MM.1S (cell line): ENCODE results near the gene GTF2H1.
A peak's percentile ranks its signal among the peaks of the same experiment; 100 is the strongest.

ENCODE experiments used
- DNase-seq: peaks from one replicate; pipeline ENCODE4 v3.0.0-alpha.2; 2015
- H2AFZ ChIP-seq: fragments of 300-600 bp; sonication (generic); 2 replicates; pipeline ENCODE4 v1.6.0; 2016; ENCODE audit warnings: antibody characterized with exemption, low read length
- H3F3A ChIP-seq: fragments of 300-600 bp; sonication (generic); 2 replicates; pipeline ENCODE4 v1.6.1; 2016; ENCODE audit warnings: mild to moderate bottlenecking, antibody characterized with exemption, low read length, moderate library complexity, mixed read lengths; ENCODE audit not compliant: insufficient read depth
- H3K27ac ChIP-seq: fragments of 300-600 bp; sonication (generic); 2 replicates; pipeline ENCODE4 v1.5.1; 2016; ENCODE audit warnings: mild to moderate bottlenecking, low read length
- H3K27me3 ChIP-seq: fragments of 300-600 bp; sonication (generic); replicated peaks from 2 replicates; pipeline ENCODE4 v1.6.0; 2016; ENCODE audit warnings: low read length; ENCODE audit not compliant: insufficient read depth
- H3K36me3 ChIP-seq: fragments of 300-600 bp; sonication (generic); replicated peaks from 2 replicates; pipeline ENCODE4 v1.6.1; 2016; ENCODE audit warnings: mild to moderate bottlenecking, low read length, mixed read lengths; ENCODE audit not compliant: insufficient read depth
- H3K4me1 ChIP-seq: fragments of 300-600 bp; sonication (generic); 2 replicates; pipeline ENCODE4 v1.6.1; 2016; ENCODE audit warnings: low read length, mixed read lengths
- H3K4me2 ChIP-seq: fragments of 300-600 bp; sonication (generic); 2 replicates; pipeline ENCODE4 v1.6.0; 2016; ENCODE audit warnings: low read depth, low read length
- H3K4me3 ChIP-seq: fragments of 300-600 bp; sonication (generic); 2 replicates; pipeline ENCODE4 v1.5.1; 2016; ENCODE audit warnings: low read length, mixed read lengths
- H3K79me2 ChIP-seq: fragments of 300-600 bp; sonication (generic); 2 replicates; pipeline ENCODE4 v1.6.1; 2016; ENCODE audit warnings: mixed run types, low read length, mixed read lengths
- H3K9ac ChIP-seq: fragments of 300-600 bp; sonication (generic); 2 replicates; pipeline ENCODE4 v1.6.1; 2016; ENCODE audit warnings: low read length, mixed read lengths
- H3K9me2 ChIP-seq: fragments of 300-600 bp; sonication (generic); replicated peaks from 2 replicates; pipeline ENCODE4 v1.6.1; 2016; ENCODE audit warnings: mild to moderate bottlenecking, low read length, mixed read lengths; ENCODE audit not compliant: insufficient read depth
- H3K9me3 ChIP-seq: fragments of 300-600 bp; sonication (generic); replicated peaks from 2 replicates; pipeline ENCODE4 v1.6.1; 2016; ENCODE audit warnings: mild to moderate bottlenecking, low read length, mixed read lengths; ENCODE audit not compliant: insufficient read depth
- H4K20me1 ChIP-seq: fragments of 300-600 bp; sonication (generic); 2 replicates; pipeline ENCODE4 v1.6.1; 2016; ENCODE audit warnings: mild to moderate bottlenecking, low read length, moderate library complexity, mixed read lengths; ENCODE audit not compliant: insufficient read depth
- EZH2 ChIP-seq: fragments of 300-600 bp; sonication (generic); optimal IDR thresholded peaks from 2 replicates; pipeline ENCODE3; 2017; ENCODE audit warnings: low read depth, mild to moderate bottlenecking, antibody characterized with exemption, low read length, mixed read lengths
- EZH2phosphoT487 ChIP-seq: fragments of 300-600 bp; sonication (generic); IDR thresholded peaks from 2 replicates; pipeline ENCODE4 v1.6.1; 2018; ENCODE audit warnings: antibody characterized with exemption, low read length
- TF ChIP-seq, protein P1 (sequence below): fragments of 300-600 bp; sonication (generic); IDR thresholded peaks from 2 replicates; pipeline ENCODE4 v1.5.1; 2016; ENCODE audit warnings: antibody characterized with exemption, low read length, mixed read lengths

Gene GTF2H1

GRCh38 chr11:18321969-18322711 lies at the start of gene GTF2H1, which contains the start of gene HPS5:
Gene GTF2H1, plus strand, starts transcription at chr11:18322567. Its CDS starts 10,508 bp downstream, at chr11:18333075.
Gene HPS5, minus strand, starts transcription at chr11:18322140. Its CDS starts 4,282 bp downstream, at chr11:18317858.
- Histone ChIP-seq H3K79me2 (peaks cover 89% of the 10 kb centered on the region), H3K4me1 (peaks cover 36% of the 10 kb centered on the region), H3K9ac (peak within 1 kb of the TSS; percentile 96), H2AFZ (peak within 1 kb of the TSS; percentile 92), H3K27ac (peak within 1 kb of the TSS; percentile 85), H4K20me1 (no peaks in the 10 kb centered on the region), H3K9me2 (no peaks in the 10 kb centered on the region), H3K27me3 (no peaks in the 10 kb centered on the region), H3K4me3 (peak within 1 kb of the TSS; percentile 89), H3K9me3 (no peaks in the 10 kb centered on the region), H3F3A (peaks cover 9% of the 10 kb centered on the region; the same call in 1 of the 2 replicates), H3K4me2 (peak within 1 kb of the TSS; percentile 90), H3K36me3 (no peaks in the 10 kb centered on the region; the same call in 1 of the 2 replicates)
- peak; percentile 99 for DNase-seq
- TF ChIP-seq EZH2phosphoT487 = no peak
- no peak for TF ChIP-seq EZH2
- TF ChIP-seq, protein P1, sequence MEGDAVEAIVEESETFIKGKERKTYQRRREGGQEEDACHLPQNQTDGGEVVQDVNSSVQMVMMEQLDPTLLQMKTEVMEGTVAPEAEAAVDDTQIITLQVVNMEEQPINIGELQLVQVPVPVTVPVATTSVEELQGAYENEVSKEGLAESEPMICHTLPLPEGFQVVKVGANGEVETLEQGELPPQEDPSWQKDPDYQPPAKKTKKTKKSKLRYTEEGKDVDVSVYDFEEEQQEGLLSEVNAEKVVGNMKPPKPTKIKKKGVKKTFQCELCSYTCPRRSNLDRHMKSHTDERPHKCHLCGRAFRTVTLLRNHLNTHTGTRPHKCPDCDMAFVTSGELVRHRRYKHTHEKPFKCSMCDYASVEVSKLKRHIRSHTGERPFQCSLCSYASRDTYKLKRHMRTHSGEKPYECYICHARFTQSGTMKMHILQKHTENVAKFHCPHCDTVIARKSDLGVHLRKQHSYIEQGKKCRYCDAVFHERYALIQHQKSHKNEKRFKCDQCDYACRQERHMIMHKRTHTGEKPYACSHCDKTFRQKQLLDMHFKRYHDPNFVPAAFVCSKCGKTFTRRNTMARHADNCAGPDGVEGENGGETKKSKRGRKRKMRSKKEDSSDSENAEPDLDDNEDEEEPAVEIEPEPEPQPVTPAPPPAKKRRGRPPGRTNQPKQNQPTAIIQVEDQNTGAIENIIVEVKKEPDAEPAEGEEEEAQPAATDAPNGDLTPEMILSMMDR = no peak

GRCh38 chr11:18277565-18278271 lies 44.6 kb upstream of the GTF2H1 start:
- no peaks in the 10 kb centered on the region for H3K9me3 ChIP-seq

GRCh38 chr11:18280438-18281045 lies 41.8 kb upstream of the GTF2H1 start:
- Histone ChIP-seq H3K79me2 (no peaks in the 10 kb centered on the region), H3K9ac (no peak overlapping the region), H3K4me2 (peak overlapping the region; percentile 63), H4K20me1 (no peaks in the 10 kb centered on the region), H2AFZ (no peak overlapping the region), H3K9me3 (no peaks in the 10 kb centered on the region), H3K27me3 (no peaks in the 10 kb centered on the region), H3F3A (peaks cover 11% of the 10 kb centered on the region; the same call in 1 of the 2 replicates), H3K9me2 (no peaks in the 10 kb centered on the region), H3K4me1 (peaks cover 8% of the 10 kb centered on the region), H3K36me3 (0 out of 2 replicates have a peak, but pooled peaks cover 8% of the 10 kb centered on the region), H3K4me3 (peak overlapping the region; percentile 38), H3K27ac (peak overlapping the region; percentile 34; the same call in 1 of the 2 replicates)
- TF ChIP-seq EZH2 (no peak), EZH2phosphoT487 (no peak)
- TF ChIP-seq, protein P1 = no peak
- peak; percentile 37 for DNase-seq

More at GRCh38 chr11:18277565-18278271, 44.6 kb upstream of the GTF2H1 start:
- no peak for DNase-seq
- no peak for TF ChIP-seq EZH2
- TF ChIP-seq EZH2phosphoT487 = no peak
- TF ChIP-seq, protein P1 = no peak
- Histone ChIP-seq H3K4me2 (no peak overlapping the region), H3F3A (peaks cover 11% of the 10 kb centered on the region; the same call in 1 of the 2 replicates), H3K9me2 (no peaks in the 10 kb centered on the region), H3K27ac (no peak overlapping the region), H3K79me2 (no peaks in the 10 kb centered on the region), H3K36me3 (0 out of 2 replicates have a peak, but pooled peaks cover 8% of the 10 kb centered on the region), H3K27me3 (no peaks in the 10 kb centered on the region), H2AFZ (no peak overlapping the region), H4K20me1 (no peaks in the 10 kb centered on the region), H3K9ac (no peak overlapping the region), H3K4me3 (no peak overlapping the region), H3K4me1 (peaks cover 8% of the 10 kb centered on the region)
